ENCODE results near the gene TRPM6.
"Not testable (repeated sequence)": the region's sequence is repeated elsewhere in the genome, so short reads cannot be mapped to it uniquely, and the experiment has no call there.

DNA sequence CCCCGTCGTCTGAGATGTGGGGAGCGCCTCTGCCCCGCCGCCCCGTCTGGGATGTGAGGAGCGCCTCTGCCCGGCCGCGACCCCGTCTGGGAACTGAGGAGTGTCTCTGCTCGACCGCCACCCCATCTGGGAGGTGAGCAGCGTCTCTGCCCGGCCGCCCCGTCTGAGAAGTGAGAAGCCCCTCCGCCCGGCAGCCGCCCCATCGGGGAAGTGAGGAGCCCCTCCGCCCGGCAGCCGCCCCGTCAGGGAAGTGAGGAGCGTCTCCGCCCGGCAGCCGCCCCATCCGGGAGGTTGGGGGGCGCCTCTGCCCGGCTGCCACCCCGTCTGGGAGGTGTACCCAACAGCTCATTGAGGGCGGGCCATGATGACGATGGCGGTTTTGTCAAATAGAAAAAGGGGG is 34.7 kb downstream of the TRPM6 start:
- TF ChIP-seq, protein P1, sequence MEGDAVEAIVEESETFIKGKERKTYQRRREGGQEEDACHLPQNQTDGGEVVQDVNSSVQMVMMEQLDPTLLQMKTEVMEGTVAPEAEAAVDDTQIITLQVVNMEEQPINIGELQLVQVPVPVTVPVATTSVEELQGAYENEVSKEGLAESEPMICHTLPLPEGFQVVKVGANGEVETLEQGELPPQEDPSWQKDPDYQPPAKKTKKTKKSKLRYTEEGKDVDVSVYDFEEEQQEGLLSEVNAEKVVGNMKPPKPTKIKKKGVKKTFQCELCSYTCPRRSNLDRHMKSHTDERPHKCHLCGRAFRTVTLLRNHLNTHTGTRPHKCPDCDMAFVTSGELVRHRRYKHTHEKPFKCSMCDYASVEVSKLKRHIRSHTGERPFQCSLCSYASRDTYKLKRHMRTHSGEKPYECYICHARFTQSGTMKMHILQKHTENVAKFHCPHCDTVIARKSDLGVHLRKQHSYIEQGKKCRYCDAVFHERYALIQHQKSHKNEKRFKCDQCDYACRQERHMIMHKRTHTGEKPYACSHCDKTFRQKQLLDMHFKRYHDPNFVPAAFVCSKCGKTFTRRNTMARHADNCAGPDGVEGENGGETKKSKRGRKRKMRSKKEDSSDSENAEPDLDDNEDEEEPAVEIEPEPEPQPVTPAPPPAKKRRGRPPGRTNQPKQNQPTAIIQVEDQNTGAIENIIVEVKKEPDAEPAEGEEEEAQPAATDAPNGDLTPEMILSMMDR (IDR thresholded peaks at IDR 0.05) = not testable (repeated sequence)
- not testable (repeated sequence) for TF ChIP-seq ZFX (IDR thresholded peaks at IDR 0.05; ENCODE audit: borderline replicate concordance)

Data from 22Rv1 (cell line).